Inferior parietal cortex (tissue), 1 donor: ENCODE measurements around the gene KIAA0408.
"Not testable (repeated sequence)": the region's sequence is repeated elsewhere in the genome, so short reads cannot be mapped to it uniquely, and the experiment has no call there.

Experiments
- DNase-seq: peaks from one replicate; pipeline ENCODE4 v3.0.0-alpha.2; 2016; ENCODE audit errors: extremely low spot score

The KIAA0408 gene

GRCh38 chr6:127463056-127463455 is 3.9 kb upstream of the KIAA0408 start:
- no peak for DNase-seq

GRCh38 chr6:127462376-127462775 is 3.2 kb upstream of the KIAA0408 start:
- DNase-seq: no peak

GRCh38 chr6:127460465-127460864 is 1.3 kb upstream of the KIAA0408 start:
- DNase-seq: no peak

GRCh38 chr6:127458817-127459216 is 372 bp downstream of the KIAA0408 start:
- no peak for DNase-seq

GRCh38 chr6:127458222-127458621 is 967 bp downstream of the KIAA0408 start:
- DNase-seq: no peak

- DNase-seq: peak; percentile 43
Observed at GRCh38 chr6:127457456-127458064, 1.6 kb downstream of the KIAA0408 start.

GRCh38 chr6:127456465-127456864 is 2.7 kb downstream of the KIAA0408 start:
- no peak for DNase-seq

- no peak for DNase-seq
Observed at GRCh38 chr6:127453845-127454619, 5.2 kb downstream of the KIAA0408 start.

GRCh38 chr6:127452803-127453202 is 6.4 kb downstream of the KIAA0408 start:
- DNase-seq: no peak

GRCh38 chr6:127451388-127451787 is 7.8 kb downstream of the KIAA0408 start:
- DNase-seq: no peak

GRCh38 chr6:127447780-127448179 is 11.4 kb downstream of the KIAA0408 start:
- no peak for DNase-seq

- no peak for DNase-seq
Observed at GRCh38 chr6:127446356-127446755, 12.8 kb downstream of the KIAA0408 start.

- DNase-seq: no peak
Observed at GRCh38 chr6:127441881-127442280, 17.3 kb downstream of the KIAA0408 start.

- DNase-seq: no peak
Observed at GRCh38 chr6:127439718-127440117, 19.5 kb downstream of the KIAA0408 start.

- no peak for DNase-seq
Observed at GRCh38 chr6:127436578-127437110, 22.5 kb downstream of the KIAA0408 start.

GRCh38 chr6:127435626-127436220 is 23.5 kb downstream of the KIAA0408 start:
- DNase-seq: no peak

- no peak for DNase-seq
Observed at GRCh38 chr6:127434651-127435050, 24.5 kb downstream of the KIAA0408 start.

GRCh38 chr6:127428562-127428961 is 30.6 kb downstream of the KIAA0408 start:
- not testable (repeated sequence) for DNase-seq

- DNase-seq: no peak
Observed at GRCh38 chr6:127423921-127424320, 35.3 kb downstream of the KIAA0408 start.

- not testable (repeated sequence) for DNase-seq
Observed at GRCh38 chr6:127421164-127421563, 38.0 kb downstream of the KIAA0408 start.

- DNase-seq: peak; percentile 67
Observed at GRCh38 chr6:127420556-127420955, 38.6 kb downstream of the KIAA0408 start.

GRCh38 chr6:127415096-127415495 is 44.1 kb downstream of the KIAA0408 start:
- no peak for DNase-seq

- DNase-seq: not testable (repeated sequence)
Observed at GRCh38 chr6:127413123-127413522, 46.1 kb downstream of the KIAA0408 start.
